Stomach (tissue), 9 donors: ENCODE measurements around the gene SLC2A8. TPM values are rescaled to one million over a fixed set of nuclear protein-coding genes. Genes with fewer than 3 reads are reported as not detected.

Experiments used
- DNase-seq, 2 donors: peaks; one replicate each; pipeline versions ENCODE4 v3.0.0 to v3.0.0-alpha.2; 2013 to 2019
- H3K27ac ChIP-seq, 5 donors: fragments of 200-600 bp in 4 of 5; sonication (generic) in 4 of 5; one replicate each; pipeline ENCODE4 v1.5.1; 2013 to 2019; ENCODE audit warnings: mild to moderate bottlenecking in 1 of 5, moderate library complexity in 1 of 5
- H3K27me3 ChIP-seq, 3 donors: fragments of 200-600 bp; sonication (generic); one replicate each; pipeline ENCODE4 v1.5.1; 2017 to 2019; ENCODE audit warnings: mixed run types in 1 of 3
- H3K36me3 ChIP-seq, 4 donors: fragments of 200-600 bp; sonication (generic); 1 replicate in 3 of 4; 2 replicates in 1 of 4; pipeline ENCODE4 v1.5.1; 2016 to 2019
- H3K4me1 ChIP-seq, 4 donors: fragments of 200-600 bp; sonication (generic); one replicate each; pipeline ENCODE4 v1.5.1; 2016 to 2019
- H3K4me3 ChIP-seq, 4 donors: fragments of 200-600 bp; sonication (generic) in 3 of 4; one replicate each; pipeline ENCODE4 v1.5.1; 2016 to 2019; ENCODE audit warnings: mild to moderate bottlenecking in 1 of 4
- H3K9me3 ChIP-seq, 4 donors: fragments of 200-600 bp; sonication (generic); one replicate each; pipeline ENCODE4 v1.5.1; 2016 to 2019
- CTCF ChIP-seq, 7 experiments: fragments of 450-650 bp in 4 of 7; fragments of 200-600 bp in 3 of 7; sonication (generic) in 3 of 7; IDR thresholded peaks; one replicate each; pipeline ENCODE4 v1.5.1; 2016 to 2019; ENCODE audit warnings: antibody characterized with exemption in 7 of 7, control low read depth in 2 of 7, mild to moderate bottlenecking in 1 of 7
- EP300 ChIP-seq: sonication (generic); formaldehyde crosslinking; IDR thresholded peaks from one replicate; pipeline ENCODE4 v1.6.1; 2017; ENCODE audit warnings: antibody characterized with exemption
- POLR2A ChIP-seq, 4 donors: fragments of 450-650 bp; IDR thresholded peaks; one replicate each; pipeline ENCODE4 v1.6.1; 2016; ENCODE audit warnings: antibody characterized with exemption in 4 of 4, control low read depth in 2 of 4, mild to moderate bottlenecking in 1 of 4, moderate library complexity in 1 of 4
- POLR2AphosphoS5 ChIP-seq, 3 donors: sonication (generic); formaldehyde crosslinking; IDR thresholded peaks; one replicate each; pipeline ENCODE4 v1.6.1; 2016; ENCODE audit warnings: antibody characterized with exemption in 3 of 3
- WGBS, 5 donors: extraction: QIAGEN DNeasy Blood & Tissue Kit in 3 of 5; methylation state at CpG; one replicate each; pipeline versions ENCODE4 v1.1.5 to v1.1.7; 2013 to 2018; 5-methylcytosine and 5-hydroxymethylcytosine counted together
- intact Hi-C: fragments of 100-400 bp; cut with DNase I; formaldehyde crosslinking; loops from one replicate; pipeline ENCODE4 v1.15.1; 2023; ENCODE audit warnings: low total_unique reads
- polyA plus RNA-seq, 3 donors: library from polyadenylated mRNA; stranded (reverse); fragments of 200-250 nt; gene quantifications; one replicate each; pipeline ENCODE4 v1.2.3, GENCODE V29; 2013
- total RNA-seq, 5 donors: library from RNA; depleted of rRNA; stranded (reverse); fragments of >200 nt; gene quantifications; one replicate each; pipeline versions ENCODE4 v1.1.0 to v1.2.3, GENCODE V29; 2014 to 2016
- donor health status: healthy with polysubstance abuse.
- donor health status: Bipolar disorder and iron deficiency.
- donor health status: healthy.

Gene SLC2A8
- total and polyA plus RNA-seq, 8 donors = 4.7 to 36.2 (median 18.0) TPM

- no peaks in the 10 kb centered on the region for H3K27me3 ChIP-seq
- WGBS, 5 donors = 78 to 95% (median 86%) methylated on average over 3 of the region's 3 CpGs
- intact Hi-C loops = no loop called here
- H3K4me1 ChIP-seq = peaks cover 0 to 39% (median 18%) of the 10 kb centered on the region in 4 donors
- DNase-seq = no peak
- H3K27ac ChIP-seq = peak overlapping the region in 1 of 5 donors; percentile 25
- no peaks in the 10 kb centered on the region for H3K9me3 ChIP-seq
- no peak overlapping the region for H3K4me3 ChIP-seq
- H3K36me3 ChIP-seq = peaks cover 0 to 39% (median 33%) of the 10 kb centered on the region in 4 donors
- no peak for TF ChIP-seq POLR2A (IDR thresholded peaks at IDR 0.05)
- no peak for TF ChIP-seq POLR2AphosphoS5 (IDR thresholded peaks at IDR 0.05)
- TF ChIP-seq EP300 = no peak
- no peak for TF ChIP-seq CTCF (IDR thresholded peaks at IDR 0.05)
Measured at GRCh38 chr9:127358770-127359169, 38.2 kb upstream of the SLC2A8 start.

- intact Hi-C loops = no loop called here
- Histone ChIP-seq H3K9me3 (no peaks in the 10 kb centered on the region), H3K36me3 (peaks cover 0 to 39% (median 34%) of the 10 kb centered on the region in 4 donors), H3K27ac (peak overlapping the region in 3 of 5 donors; percentile 16 to 78 (median 69)), H3K27me3 (no peaks in the 10 kb centered on the region), H3K4me1 (peaks cover 0 to 39% (median 18%) of the 10 kb centered on the region in 4 donors), H3K4me3 (no peak overlapping the region)
- TF ChIP-seq EP300 (no peak), CTCF (IDR thresholded peaks at IDR 0.05) (no peak), POLR2A (IDR thresholded peaks at IDR 0.05) (no peak), POLR2AphosphoS5 (IDR thresholded peaks at IDR 0.05) (no peak)
- WGBS, 5 donors = 76 to 86% (median 77%) methylated on average over 8 of the region's 8 CpGs
- DNase-seq = no peak
Measured at GRCh38 chr9:127360250-127360649, 36.7 kb upstream of the SLC2A8 start.

- intact Hi-C loops = no loop called here
- TF ChIP-seq EP300 (no peak), CTCF (IDR thresholded peaks at IDR 0.05) (no peak), POLR2A (IDR thresholded peaks at IDR 0.05) (no peak), POLR2AphosphoS5 (IDR thresholded peaks at IDR 0.05) (no peak)
- Histone ChIP-seq H3K27ac (peak overlapping the region; percentile 58 to 81 (median 75)), H3K4me1 (peaks cover 0 to 39% (median 18%) of the 10 kb centered on the region in 4 donors), H3K27me3 (no peaks in the 10 kb centered on the region), H3K36me3 (peaks cover 0 to 39% (median 32%) of the 10 kb centered on the region in 4 donors), H3K4me3 (no peak overlapping the region), H3K9me3 (no peaks in the 10 kb centered on the region)
- WGBS, 5 donors = 40 to 56% (median 55%) methylated on average over 2 of the region's 2 CpGs
- DNase-seq = peak; percentile 20 to 78
Measured at GRCh38 chr9:127360829-127361228, 36.1 kb upstream of the SLC2A8 start.

- intact Hi-C loops = no loop called here
- Histone ChIP-seq H3K4me1 (peaks cover 0 to 39% (median 18%) of the 10 kb centered on the region in 4 donors), H3K27ac (peak overlapping the region; percentile 58 to 81 (median 75)), H3K36me3 (peaks cover 0 to 32% (median 25%) of the 10 kb centered on the region in 4 donors), H3K4me3 (no peak overlapping the region), H3K27me3 (no peaks in the 10 kb centered on the region), H3K9me3 (no peaks in the 10 kb centered on the region)
- peak in 1 of 3 donors; percentile 6 for TF ChIP-seq POLR2AphosphoS5 (IDR thresholded peaks at IDR 0.05)
- no peak for TF ChIP-seq EP300
- TF ChIP-seq CTCF (IDR thresholded peaks at IDR 0.05) = no peak
- no peak for TF ChIP-seq POLR2A (IDR thresholded peaks at IDR 0.05)
- WGBS, 5 donors = 19 to 31% (median 23%) methylated on average over 2 to 3 of the region's 3 CpGs
- DNase-seq = peak; percentile 40 to 70
Measured at GRCh38 chr9:127361561-127361960, 35.4 kb upstream of the SLC2A8 start.
